ENCODE measurements around the gene CFAP92. TPM values are rescaled to one million over a fixed set of nuclear protein-coding genes. Genes with fewer than 3 reads are reported as not detected.
"Not testable (repeated sequence)": the region's sequence is repeated elsewhere in the genome, so short reads cannot be mapped to it uniquely, and the experiment has no call there.

Gene CFAP92
- total RNA-seq, 1 experiment from 2014 or later = 1.2 TPM

GRCh38 chr3:128882719-128883118, 111.2 kb downstream of the CFAP92 start:
- DNase-seq (ENCODE audit: low read depth) = no peak
- in situ Hi-C loops (cut with HindIII; ENCODE audit: low pct_unique_long_range_greater_than_20kb, low sequenced_read_pairs) = no loop called here

GRCh38 chr3:128881576-128881975, 112.3 kb downstream of the CFAP92 start:
- in situ Hi-C loops (cut with HindIII; ENCODE audit: low pct_unique_long_range_greater_than_20kb, low sequenced_read_pairs) = no loop called here
- no peak for DNase-seq (ENCODE audit: low read depth)

GRCh38 chr3:128880455-128880854, 113.4 kb downstream of the CFAP92 start:
- in situ Hi-C loops (cut with HindIII; ENCODE audit: low pct_unique_long_range_greater_than_20kb, low sequenced_read_pairs) = not testable (repeated sequence)

GRCh38 chr3:128879991-128880390, 113.9 kb downstream of the CFAP92 start:
- no peak for DNase-seq (ENCODE audit: low read depth)
- in situ Hi-C loops (cut with HindIII; ENCODE audit: low pct_unique_long_range_greater_than_20kb, low sequenced_read_pairs) = no loop called here

More at GRCh38 chr3:128880455-128880854, 113.4 kb downstream of the CFAP92 start:
- DNase-seq (ENCODE audit: low read depth) = not testable (repeated sequence)

GRCh38 chr3:128879125-128879969, 114.5 kb downstream of the CFAP92 start, which contains the start of gene ACAD9:
Gene ACAD9, plus strand, starts transcription at chr3:128879620. Its CDS starts 72 bp downstream, at chr3:128879692.
- in situ Hi-C loops (cut with HindIII; ENCODE audit: low pct_unique_long_range_greater_than_20kb, low sequenced_read_pairs) = no loop called here
- DNase-seq (ENCODE audit: low read depth) = peak; percentile 93

- in situ Hi-C loops (cut with HindIII; ENCODE audit: low pct_unique_long_range_greater_than_20kb, low sequenced_read_pairs) = no loop called here
Observed at GRCh38 chr3:128878556-128879124, 115.2 kb downstream of the CFAP92 start.

GRCh38 chr3:128878011-128878457, 115.8 kb downstream of the CFAP92 start:
- in situ Hi-C loops (cut with HindIII; ENCODE audit: low pct_unique_long_range_greater_than_20kb, low sequenced_read_pairs) = no loop called here
- no peak for DNase-seq (ENCODE audit: low read depth)

More at GRCh38 chr3:128878556-128879124, 115.2 kb downstream of the CFAP92 start:
- peak; percentile 21 for DNase-seq (ENCODE audit: low read depth)

- in situ Hi-C loops (cut with HindIII; ENCODE audit: low pct_unique_long_range_greater_than_20kb, low sequenced_read_pairs) = no loop called here
- DNase-seq (ENCODE audit: low read depth) = no peak
Observed at GRCh38 chr3:128875556-128876120, 118.2 kb downstream of the CFAP92 start.

- in situ Hi-C loops (cut with HindIII; ENCODE audit: low pct_unique_long_range_greater_than_20kb, low sequenced_read_pairs) = no loop called here
- no peak for DNase-seq (ENCODE audit: low read depth)
Observed at GRCh38 chr3:128874481-128875180, 119.2 kb downstream of the CFAP92 start.

GRCh38 chr3:128873244-128874022, 120.4 kb downstream of the CFAP92 start:
- DNase-seq (ENCODE audit: low read depth) = no peak
- in situ Hi-C loops (cut with HindIII; ENCODE audit: low pct_unique_long_range_greater_than_20kb, low sequenced_read_pairs) = no loop called here

- in situ Hi-C loops (cut with HindIII; ENCODE audit: low pct_unique_long_range_greater_than_20kb, low sequenced_read_pairs) = no loop called here
- no peak for DNase-seq (ENCODE audit: low read depth)
Observed at GRCh38 chr3:128872744-128873143, 121.1 kb downstream of the CFAP92 start.

- in situ Hi-C loops (cut with HindIII; ENCODE audit: low pct_unique_long_range_greater_than_20kb, low sequenced_read_pairs) = no loop called here
- no peak for DNase-seq (ENCODE audit: low read depth)
Observed at GRCh38 chr3:128872282-128872681, 121.6 kb downstream of the CFAP92 start.

- in situ Hi-C loops (cut with HindIII; ENCODE audit: low pct_unique_long_range_greater_than_20kb, low sequenced_read_pairs) = no loop called here
- DNase-seq (ENCODE audit: low read depth) = no peak
Observed at GRCh38 chr3:128870347-128870746, 123.5 kb downstream of the CFAP92 start.

- no peak for DNase-seq (ENCODE audit: low read depth)
- in situ Hi-C loops (cut with HindIII; ENCODE audit: low pct_unique_long_range_greater_than_20kb, low sequenced_read_pairs) = no loop called here
Observed at GRCh38 chr3:128867200-128868125, 126.4 kb downstream of the CFAP92 start.

GRCh38 chr3:128864849-128865804, 128.7 kb downstream of the CFAP92 start:
- in situ Hi-C loops (cut with HindIII; ENCODE audit: low pct_unique_long_range_greater_than_20kb, low sequenced_read_pairs); DNase-seq (ENCODE audit: low read depth): not testable (repeated sequence)

GRCh38 chr3:128864351-128864811, 129.5 kb downstream of the CFAP92 start:
- DNase-seq (ENCODE audit: low read depth) = no peak
- in situ Hi-C loops (cut with HindIII; ENCODE audit: low pct_unique_long_range_greater_than_20kb, low sequenced_read_pairs) = no loop called here

All from Caki2 (cell line).